Activated T-cell treated with anti-CD3 and anti-CD28 coated beads, Interleukin-2, amount 50 U/mL, for 4 hours (primary cell): ENCODE results near the gene CLEC16A. TPM values are rescaled to one million over a fixed set of nuclear protein-coding genes. Genes with fewer than 3 reads are reported as not detected.
"Not testable (repeated sequence)": the region's sequence is repeated elsewhere in the genome, so short reads cannot be mapped to it uniquely, and the experiment has no call there.

ENCODE experiments used
- ATAC-seq, 2 donors: fragments of 200-7000 bp; cut with Tn5 transposase; one replicate each; pipeline ENCODE4 v1.10.0; 2021
- DNase-seq: peaks from one replicate; pipeline ENCODE4 v3.0.0-alpha.2; 2020
- H3K27me3 Mint-ChIP-seq: one replicate; pipeline ENCODE4 v1.8.0; 2021; ENCODE audit warnings: low read depth, mixed read lengths
- H3K36me3 Mint-ChIP-seq: one replicate; pipeline ENCODE4 v1.8.0; 2022; ENCODE audit warnings: mixed read lengths; ENCODE audit not compliant: insufficient read depth
- H3K4me1 Mint-ChIP-seq: one replicate; pipeline ENCODE4 v1.8.0; 2021; ENCODE audit warnings: low read depth, mixed read lengths
- H3K4me3 Mint-ChIP-seq: one replicate; pipeline ENCODE4 v1.8.0; 2021; ENCODE audit warnings: mild to moderate bottlenecking, moderate library complexity, mixed read lengths
- H3K9me3 Mint-ChIP-seq: one replicate; pipeline ENCODE4 v1.8.0; 2021; ENCODE audit warnings: mixed read lengths
- total RNA-seq, 3 donors: library from RNA; stranded (reverse); gene quantifications; one replicate each; pipeline ENCODE4 v1.2.1, GENCODE V29; 2021

Gene CLEC16A
- total RNA-seq, 3 donors from 2014 or later: 25.2 to 26.4 (median 26.3) TPM

DNA sequence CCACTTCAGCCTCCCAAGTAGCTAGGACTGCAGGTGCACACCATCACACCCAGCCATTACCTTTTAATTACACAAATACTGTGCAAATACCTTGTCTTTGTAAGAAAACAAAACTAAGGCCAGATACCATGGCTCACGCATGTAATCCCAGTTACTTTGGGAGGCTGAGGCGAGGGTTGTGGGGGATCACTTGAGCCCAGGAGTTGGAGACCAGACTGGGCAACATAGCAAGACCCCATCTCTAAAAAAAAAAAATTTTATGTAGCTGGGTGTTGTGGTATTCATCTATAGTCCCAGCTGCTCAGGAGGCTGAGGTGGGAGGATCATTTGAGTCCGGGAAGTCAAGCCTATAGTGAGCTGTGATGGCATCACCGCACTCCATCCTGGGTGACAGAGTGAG lies 151.6 kb downstream of the CLEC16A start:
- no peaks in the 10 kb centered on the region for H3K27me3 Mint-ChIP-seq
- DNase-seq (no peak), ATAC-seq (no peak)
- H3K4me3 Mint-ChIP-seq: no peak overlapping the region
- H3K9me3 Mint-ChIP-seq: no peaks in the 10 kb centered on the region
- peaks cover 57% of the 10 kb centered on the region for H3K4me1 Mint-ChIP-seq
- H3K36me3 Mint-ChIP-seq: peaks cover 4% of the 10 kb centered on the region

DNA sequence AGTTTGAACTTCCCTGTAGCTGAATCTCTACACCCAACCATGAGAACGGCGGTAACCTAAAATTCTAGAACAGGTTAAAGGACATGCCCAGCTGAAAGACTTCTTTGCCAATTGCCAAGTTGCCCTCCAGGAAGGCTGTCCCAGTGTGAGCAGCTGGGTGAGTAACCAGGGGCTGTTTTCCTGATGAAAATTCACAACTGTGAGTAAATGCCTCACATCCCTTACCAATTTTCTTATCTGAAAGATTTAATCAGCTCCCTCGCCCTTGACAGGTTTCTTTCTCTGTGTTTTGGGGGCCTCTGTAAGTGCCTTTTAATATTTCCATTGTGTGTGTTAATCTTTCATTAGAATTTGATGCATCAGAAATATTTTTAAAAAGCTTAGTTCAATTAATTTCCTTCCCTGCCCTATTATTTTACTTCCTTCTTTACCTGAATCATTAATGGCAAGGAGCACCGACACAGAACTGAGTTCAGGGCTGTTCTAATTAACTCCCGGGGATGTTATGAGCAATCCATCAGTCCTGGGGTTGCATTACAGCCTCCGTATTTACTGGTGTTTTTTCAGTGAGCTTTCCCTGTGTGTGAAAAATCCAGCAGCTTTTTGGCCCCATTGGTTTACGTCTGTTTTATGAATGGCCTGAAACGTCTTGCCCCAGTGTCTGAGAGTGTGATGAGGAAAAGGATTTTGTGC lies 152.9 kb downstream of the CLEC16A start:
- Mint-ChIP-seq H3K36me3 (peaks cover 6% of the 10 kb centered on the region), H3K4me3 (no peak overlapping the region), H3K4me1 (peaks cover 61% of the 10 kb centered on the region), H3K9me3 (no peaks in the 10 kb centered on the region), H3K27me3 (no peaks in the 10 kb centered on the region)
- DNase-seq (no peak), ATAC-seq (no peak)

DNA sequence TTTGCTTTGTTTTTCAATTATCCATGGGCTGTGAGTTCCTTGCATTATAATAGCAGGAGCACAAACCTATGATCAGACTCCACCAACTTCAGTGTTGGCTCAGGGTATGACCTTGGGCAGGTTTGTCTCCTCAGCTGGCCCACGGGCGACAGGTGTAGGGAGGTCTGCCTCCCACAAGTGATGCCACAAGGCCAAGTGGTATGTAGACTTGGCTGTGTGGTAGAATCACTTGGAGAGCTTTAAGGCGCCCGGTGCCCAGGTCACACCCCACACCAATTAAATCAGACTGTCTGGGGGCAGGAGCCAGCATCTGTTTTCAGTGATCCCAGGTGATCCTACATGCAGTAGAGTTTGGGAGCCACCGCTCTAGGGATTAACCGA lies 153.4 kb downstream of the CLEC16A start:
- H3K36me3 Mint-ChIP-seq: peaks cover 6% of the 10 kb centered on the region
- no peak for ATAC-seq
- no peaks in the 10 kb centered on the region for H3K9me3 Mint-ChIP-seq
- DNase-seq: no peak
- H3K27me3 Mint-ChIP-seq: no peaks in the 10 kb centered on the region
- H3K4me3 Mint-ChIP-seq: no peak overlapping the region
- peaks cover 60% of the 10 kb centered on the region for H3K4me1 Mint-ChIP-seq

DNA sequence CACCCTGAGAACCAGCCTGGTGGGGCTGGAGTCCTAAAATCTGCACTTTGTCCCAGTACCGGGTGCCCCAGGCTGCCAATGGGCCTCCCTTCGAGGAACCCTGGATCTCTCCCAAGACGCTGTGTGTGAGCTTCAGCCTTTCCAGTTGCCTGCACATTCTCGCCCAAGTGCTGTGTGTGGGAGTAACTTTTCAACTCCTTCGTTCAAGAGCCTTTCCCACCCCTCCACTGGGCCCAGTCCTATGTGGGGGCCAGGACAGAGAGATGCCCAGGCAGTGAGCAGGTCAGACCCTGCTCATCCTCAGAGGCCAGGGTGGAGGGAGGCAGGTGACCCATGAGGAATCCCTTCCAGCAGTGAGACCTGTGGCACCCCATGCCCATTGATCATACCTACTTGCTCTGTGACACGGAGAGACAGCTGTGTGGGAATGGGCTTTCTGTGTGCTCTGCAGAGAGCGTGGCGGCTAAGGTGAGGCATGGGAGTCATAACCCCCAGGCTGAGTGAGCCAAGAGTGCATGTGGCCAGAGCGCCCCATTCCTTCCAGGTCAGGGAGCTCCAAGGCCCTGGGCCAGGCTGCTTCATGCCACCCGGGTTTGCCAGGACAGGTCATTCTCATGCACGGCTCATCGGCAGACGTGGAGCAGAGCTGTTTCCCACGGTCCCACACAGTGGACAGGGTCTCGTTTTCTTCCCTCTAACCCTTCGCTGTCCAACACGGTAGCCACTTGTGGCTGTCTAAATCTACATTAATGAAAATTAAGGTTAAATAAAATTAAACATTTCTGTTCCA lies 154.4 kb downstream of the CLEC16A start:
- H3K36me3 Mint-ChIP-seq: peaks cover 8% of the 10 kb centered on the region
- DNase-seq (no peak), ATAC-seq (no peak)
- no peak overlapping the region for H3K4me3 Mint-ChIP-seq
- H3K9me3 Mint-ChIP-seq: no peaks in the 10 kb centered on the region
- H3K4me1 Mint-ChIP-seq: peaks cover 50% of the 10 kb centered on the region
- no peaks in the 10 kb centered on the region for H3K27me3 Mint-ChIP-seq

DNA sequence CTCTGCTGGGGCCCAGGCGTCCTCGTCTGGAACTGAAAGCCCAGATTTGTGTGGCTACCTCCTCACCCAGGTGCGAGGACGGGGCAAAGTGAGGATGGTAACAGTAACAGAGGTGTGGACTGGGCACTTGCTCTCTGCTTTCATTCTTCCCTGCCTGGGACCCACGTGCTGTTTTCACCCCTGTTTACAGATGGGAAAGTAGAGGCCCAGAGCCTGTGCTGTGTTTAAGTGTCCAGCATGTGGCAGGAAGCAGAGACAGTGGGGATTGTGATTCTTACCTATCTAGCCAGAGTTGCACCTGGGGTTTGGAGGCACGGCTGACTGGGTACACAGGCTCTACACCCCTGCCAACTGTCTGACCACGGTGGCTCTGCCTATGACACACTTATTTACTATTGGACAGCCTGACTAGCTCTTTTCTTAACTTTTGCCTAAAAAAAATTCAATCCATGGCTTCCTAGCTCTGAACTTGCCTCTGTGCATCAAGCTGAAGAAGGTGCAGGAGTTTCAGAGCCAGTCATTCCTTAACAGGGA lies 155.4 kb downstream of the CLEC16A start:
- H3K27me3 Mint-ChIP-seq: no peaks in the 10 kb centered on the region
- H3K4me3 Mint-ChIP-seq: no peak overlapping the region
- DNase-seq: no peak
- H3K4me1 Mint-ChIP-seq: peaks cover 48% of the 10 kb centered on the region
- H3K9me3 Mint-ChIP-seq: no peaks in the 10 kb centered on the region
- ATAC-seq: peak in 1 of 2 donors; percentile 19
- peaks cover 10% of the 10 kb centered on the region for H3K36me3 Mint-ChIP-seq

DNA sequence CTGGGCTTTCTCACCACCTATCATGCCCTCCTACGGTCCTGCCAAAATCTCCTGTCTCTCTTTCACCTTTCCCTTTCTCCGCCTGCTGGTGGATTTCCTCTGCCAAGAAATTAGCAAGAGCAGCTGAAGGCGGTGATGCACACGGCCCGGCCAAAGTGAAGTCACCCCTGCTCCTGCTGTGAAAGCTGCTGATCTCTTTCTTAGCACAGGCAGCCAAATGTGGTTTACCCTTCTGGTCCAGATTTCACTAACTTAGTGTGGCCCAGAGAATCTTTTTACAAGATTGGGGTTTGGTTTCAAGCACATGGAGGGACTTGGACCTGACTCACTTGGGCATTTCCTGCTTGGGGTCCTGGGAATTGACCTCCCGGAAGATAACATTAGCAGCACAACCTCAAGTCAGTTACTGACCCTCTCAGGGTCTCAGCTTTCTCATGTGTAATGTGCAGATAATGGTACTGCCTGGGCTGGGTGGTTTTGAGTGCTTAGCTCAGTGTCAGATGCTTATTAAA lies 155.9 kb downstream of the CLEC16A start:
- DNase-seq: no peak
- peak; percentile 60 to 75 for ATAC-seq
- H3K4me3 Mint-ChIP-seq: no peak overlapping the region
- H3K27me3 Mint-ChIP-seq: no peaks in the 10 kb centered on the region
- H3K9me3 Mint-ChIP-seq: no peaks in the 10 kb centered on the region
- H3K36me3 Mint-ChIP-seq: peaks cover 10% of the 10 kb centered on the region
- peaks cover 48% of the 10 kb centered on the region for H3K4me1 Mint-ChIP-seq

DNA sequence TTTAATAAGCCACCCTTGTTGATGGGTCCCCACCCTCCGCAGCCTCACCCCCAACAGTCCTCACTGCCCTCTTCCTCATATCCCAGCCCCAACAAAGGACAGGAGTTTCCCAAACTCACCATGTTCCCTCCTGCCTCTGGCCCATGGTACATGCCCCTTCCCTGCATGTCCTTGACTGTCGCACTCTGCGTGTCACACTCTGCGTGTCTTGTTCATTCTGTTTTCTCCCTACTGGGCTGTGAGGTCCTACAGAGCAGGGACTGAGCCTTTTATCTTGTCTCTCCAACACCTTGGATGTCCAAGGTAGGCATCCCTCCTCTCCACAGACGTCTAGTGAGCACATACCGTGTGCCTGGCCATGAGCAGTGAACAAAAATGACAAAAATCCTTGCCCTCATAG lies 156.9 kb downstream of the CLEC16A start:
- peaks cover 54% of the 10 kb centered on the region for H3K4me1 Mint-ChIP-seq
- H3K36me3 Mint-ChIP-seq: peaks cover 10% of the 10 kb centered on the region
- ATAC-seq: no peak
- DNase-seq: no peak
- H3K27me3 Mint-ChIP-seq: no peaks in the 10 kb centered on the region
- no peaks in the 10 kb centered on the region for H3K9me3 Mint-ChIP-seq
- H3K4me3 Mint-ChIP-seq: no peak overlapping the region

DNA sequence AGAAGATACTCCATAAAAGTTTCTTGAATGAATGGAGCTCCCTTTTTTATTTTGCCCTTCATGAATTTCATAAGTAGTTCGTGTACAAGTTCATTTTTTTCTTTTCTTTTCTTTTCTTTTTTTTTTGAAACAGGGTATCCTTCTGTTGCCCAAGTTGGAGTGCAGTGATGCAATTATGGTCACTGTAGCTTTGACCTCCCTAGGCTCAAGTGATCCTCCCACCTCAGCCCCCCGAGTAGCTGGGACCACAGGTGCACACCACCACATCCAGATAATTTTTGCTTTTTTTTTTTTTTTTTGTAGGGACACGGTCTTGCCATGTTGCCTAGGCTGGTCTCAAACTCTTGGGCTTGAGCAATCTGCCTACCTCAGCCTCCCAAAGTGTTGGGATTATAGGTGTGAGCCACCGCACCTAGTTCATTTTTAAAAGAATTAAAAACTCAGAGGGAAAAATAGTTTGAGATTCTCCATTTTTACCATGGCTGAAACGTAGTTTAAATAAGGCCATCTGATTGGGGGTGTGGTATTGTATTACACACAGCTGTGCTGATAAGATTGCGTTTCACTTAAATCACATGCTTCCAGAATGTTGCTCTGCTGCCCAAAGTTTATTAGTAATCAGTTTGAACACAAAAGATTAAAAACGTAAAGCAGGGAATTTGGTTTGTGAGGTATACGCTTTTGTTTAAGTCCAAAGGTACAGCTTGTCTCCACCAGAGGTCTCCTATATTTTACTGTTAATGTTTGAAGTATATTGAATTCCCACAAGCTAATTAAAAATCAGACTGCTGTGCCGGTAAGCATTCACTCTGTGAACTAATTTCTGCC lies 157.5 kb downstream of the CLEC16A start:
- peaks cover 54% of the 10 kb centered on the region for H3K4me1 Mint-ChIP-seq
- H3K4me3 Mint-ChIP-seq: no peak overlapping the region

DNA sequence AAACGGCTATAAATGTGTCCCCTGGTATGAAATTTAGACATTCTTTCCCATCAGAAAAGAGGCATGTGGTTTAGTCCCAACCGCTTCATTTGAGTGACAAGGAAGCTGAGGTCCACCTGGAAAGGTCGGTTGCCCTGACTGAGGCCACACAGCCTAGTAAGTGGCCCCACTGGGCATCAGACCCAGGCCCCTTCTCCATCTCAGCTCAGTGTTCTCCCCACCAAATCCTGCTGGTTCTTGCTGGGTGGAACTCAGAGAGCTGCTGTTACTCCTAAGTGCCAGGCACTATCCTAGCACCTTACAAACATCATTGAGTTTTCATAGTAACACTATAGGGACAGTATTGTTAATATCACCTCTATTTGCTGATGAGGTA lies 158.1 kb downstream of the CLEC16A start:
- no peaks in the 10 kb centered on the region for H3K9me3 Mint-ChIP-seq
- no peak overlapping the region for H3K4me3 Mint-ChIP-seq
- ATAC-seq (no peak), DNase-seq (no peak)
- H3K27me3 Mint-ChIP-seq: no peaks in the 10 kb centered on the region
- H3K36me3 Mint-ChIP-seq: peaks cover 10% of the 10 kb centered on the region
- H3K4me1 Mint-ChIP-seq: peaks cover 50% of the 10 kb centered on the region

More for the DNA sequence above, 157.5 kb downstream of the CLEC16A start:
- no peak for ATAC-seq
- Mint-ChIP-seq H3K9me3 (no peaks in the 10 kb centered on the region), H3K36me3 (peaks cover 10% of the 10 kb centered on the region), H3K27me3 (no peaks in the 10 kb centered on the region)
- DNase-seq: no peak

DNA sequence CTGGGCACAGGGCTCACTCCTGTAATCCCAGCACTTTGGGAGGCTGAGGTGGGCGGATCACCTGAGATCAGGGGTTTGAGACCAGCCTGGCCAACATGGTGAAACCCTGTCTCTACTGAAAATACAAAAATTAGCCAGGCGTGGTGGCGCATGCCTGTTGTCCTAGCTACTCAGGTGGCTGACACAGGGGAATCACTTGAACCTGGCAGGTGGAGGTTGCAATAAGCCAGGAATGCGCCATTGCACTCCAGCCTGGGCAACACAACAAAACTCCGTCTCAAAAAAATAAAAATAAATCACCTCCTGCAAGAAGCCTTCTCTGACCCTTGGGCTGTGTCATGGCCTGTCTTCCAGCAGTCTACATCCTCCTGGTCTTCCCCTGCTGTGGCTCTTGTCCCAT lies 158.9 kb downstream of the CLEC16A start:
- DNase-seq, H3K4me3 Mint-ChIP-seq, H3K9me3 Mint-ChIP-seq, ATAC-seq, H3K27me3 Mint-ChIP-seq, H3K36me3 Mint-ChIP-seq: not testable (repeated sequence)
- H3K4me1 Mint-ChIP-seq: peaks cover 48% of the 10 kb centered on the region

DNA sequence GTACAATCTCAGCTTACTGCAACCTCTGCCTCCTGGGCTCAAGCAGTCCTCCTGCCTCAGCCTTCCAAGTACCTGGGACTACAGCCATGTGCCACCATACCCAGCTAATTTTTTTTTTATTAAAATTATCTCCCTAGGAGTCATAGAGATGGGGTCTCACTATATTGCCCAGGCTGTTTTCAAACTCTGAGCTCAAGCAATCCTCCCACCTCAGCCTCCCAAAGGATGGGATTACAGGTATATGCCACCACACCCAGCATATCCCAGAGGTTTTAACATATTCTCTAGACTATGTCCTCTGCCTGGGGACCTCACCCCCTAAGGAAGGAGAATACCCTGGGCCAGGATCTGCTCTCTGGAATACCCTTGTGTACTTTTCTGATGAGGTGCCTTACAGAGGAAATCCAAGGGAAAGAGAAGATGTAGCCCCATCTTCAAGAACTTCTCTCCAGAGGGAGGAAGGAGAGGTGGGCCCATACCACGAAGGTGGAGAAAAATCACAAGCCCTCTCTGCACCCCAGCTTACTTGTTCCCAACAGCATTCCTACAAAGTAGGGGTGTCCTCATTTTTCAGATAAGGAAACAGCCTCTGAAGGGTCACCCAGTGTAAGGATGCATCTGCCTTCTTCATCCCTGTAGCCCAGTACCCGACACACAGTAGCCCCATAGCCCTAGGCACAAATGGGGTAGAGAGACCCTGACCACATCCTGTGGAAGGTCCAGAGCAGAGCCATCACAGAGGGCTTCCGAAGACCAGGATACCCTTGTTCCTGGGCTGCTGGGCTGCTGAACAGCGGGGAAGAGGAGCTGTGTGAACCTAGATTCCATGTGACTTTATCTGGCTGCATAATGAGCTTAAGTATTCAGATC lies 160.0 kb downstream of the CLEC16A start:
- ATAC-seq (no peak), DNase-seq (no peak)
- H3K9me3 Mint-ChIP-seq: no peaks in the 10 kb centered on the region
- peaks cover 48% of the 10 kb centered on the region for H3K4me1 Mint-ChIP-seq
- no peak overlapping the region for H3K4me3 Mint-ChIP-seq
- H3K36me3 Mint-ChIP-seq: peaks cover 6% of the 10 kb centered on the region
- H3K27me3 Mint-ChIP-seq: no peaks in the 10 kb centered on the region

DNA sequence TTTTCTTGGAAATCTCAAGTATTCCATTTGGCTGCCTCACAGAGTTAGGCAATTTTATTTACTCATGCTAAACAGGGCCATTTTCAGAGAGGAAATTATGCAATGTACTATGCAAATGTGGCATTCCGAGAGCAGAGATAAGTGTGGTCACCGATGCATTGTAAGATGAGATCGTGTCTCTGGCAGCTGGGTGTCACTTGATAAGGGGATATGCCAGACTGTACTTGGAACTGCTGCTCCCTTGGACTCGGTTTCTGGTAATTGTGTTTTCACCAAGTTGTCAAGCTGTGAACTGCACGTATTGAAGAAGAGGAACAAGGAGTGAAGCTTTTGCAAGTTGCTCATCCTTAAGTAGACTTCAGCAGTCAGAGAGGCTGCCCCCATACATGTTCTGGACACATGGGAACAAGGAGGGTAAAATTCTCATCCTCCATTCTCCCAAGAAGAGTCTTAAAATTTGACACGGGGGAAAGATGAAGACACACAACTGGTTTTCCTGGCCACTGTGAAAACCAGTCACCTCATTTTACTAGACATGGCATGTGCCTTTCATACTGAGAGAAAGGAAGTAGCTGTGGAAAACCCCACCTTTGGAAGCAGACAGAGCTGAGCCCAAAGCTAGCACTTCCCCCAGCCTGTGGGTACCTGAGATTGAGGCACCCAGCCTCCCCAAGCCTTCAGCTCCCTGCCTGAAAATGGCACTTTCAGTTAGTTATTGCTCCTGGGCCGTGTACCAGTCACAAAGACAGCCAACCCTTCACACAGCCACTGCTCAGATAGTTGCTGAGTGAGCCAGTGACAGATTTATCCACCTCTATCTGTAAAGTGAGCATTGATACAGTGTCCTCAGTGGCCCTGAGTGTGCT lies 160.9 kb downstream of the CLEC16A start:
- ATAC-seq: peak; percentile 64 to 74
- no peak for DNase-seq
- Mint-ChIP-seq H3K9me3 (no peaks in the 10 kb centered on the region), H3K36me3 (peaks cover 8% of the 10 kb centered on the region), H3K27me3 (no peaks in the 10 kb centered on the region), H3K4me3 (no peak overlapping the region), H3K4me1 (peaks cover 40% of the 10 kb centered on the region)

DNA sequence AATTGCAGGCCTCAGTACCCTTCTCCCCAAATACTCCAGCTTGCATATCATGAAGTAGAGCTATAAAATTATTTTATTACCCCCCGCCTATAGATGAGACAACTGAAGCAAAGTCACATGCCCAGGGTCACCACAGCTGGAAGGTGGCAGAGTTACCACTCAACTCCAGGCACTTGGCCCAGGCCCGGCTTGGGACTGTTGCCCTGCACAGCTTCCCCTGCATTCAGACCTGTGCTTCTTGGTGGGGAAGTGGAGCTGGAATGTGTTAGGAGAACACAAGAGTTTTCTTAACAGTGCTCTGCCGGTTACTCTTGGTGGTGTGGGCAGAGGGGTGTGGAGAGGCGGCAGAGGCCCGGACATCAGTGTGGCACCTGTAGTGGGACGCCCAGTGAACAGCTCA lies 162.4 kb downstream of the CLEC16A start:
- no peak for ATAC-seq
- Mint-ChIP-seq H3K4me1 (peaks cover 28% of the 10 kb centered on the region), H3K36me3 (peaks cover 9% of the 10 kb centered on the region), H3K4me3 (no peak overlapping the region), H3K27me3 (no peaks in the 10 kb centered on the region), H3K9me3 (peaks cover 8% of the 10 kb centered on the region)
- no peak for DNase-seq
